HEK293 (cell line): ENCODE measurements around the gene GMPR.

ENCODE experiments used
- TCF7L2 ChIP-seq: IDR thresholded peaks from 2 replicates; pipeline ENCODE4 v1.6.1; 2011; ENCODE audit warnings: low read depth, mild to moderate bottlenecking, inconsistent platforms, low read length, moderate library complexity, borderline replicate concordance
- ZSCAN30 ChIP-seq: fragments of 450-650 bp; IDR thresholded peaks from 2 replicates; pipeline ENCODE4 v1.5.1; 2018; ENCODE audit warnings: missing biosample characterization, mild to moderate bottlenecking, missing genetic modification characterization, moderate library complexity
- TF ChIP-seq, protein P1 (sequence below): fragments of 450-650 bp; formaldehyde crosslinking; IDR thresholded peaks from 2 replicates; pipeline ENCODE4 v1.5.1; 2016; ENCODE audit warnings: missing biosample characterization, missing genetic modification characterization
- TF ChIP-seq, protein P2 (sequence below): fragments of 450-650 bp; formaldehyde crosslinking; IDR thresholded peaks from 2 replicates; pipeline ENCODE4 v1.5.1; 2016; ENCODE audit warnings: missing biosample characterization, missing genetic modification characterization, borderline replicate concordance

DNA sequence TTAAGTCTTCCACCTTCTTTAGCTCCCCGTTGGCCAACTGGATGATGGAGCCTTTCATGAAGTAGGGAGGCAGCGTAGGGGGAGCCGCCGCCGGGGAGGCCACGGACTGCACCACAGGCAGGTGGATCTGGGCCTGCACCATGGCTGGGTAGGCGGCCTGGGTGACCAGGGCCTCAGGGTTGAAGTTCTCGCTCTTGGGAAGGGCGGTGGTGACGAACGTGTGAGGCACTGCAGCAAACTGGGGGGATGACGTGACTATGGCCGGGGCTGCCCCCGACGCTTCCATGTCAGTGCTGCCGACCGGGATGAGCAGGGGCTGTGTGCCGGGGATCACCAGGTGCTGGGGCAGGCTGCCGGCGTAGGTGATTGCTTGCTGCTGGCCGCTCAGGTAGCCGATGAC is 88.1 kb downstream of the GMPR start:
- TF ChIP-seq, protein P1, sequence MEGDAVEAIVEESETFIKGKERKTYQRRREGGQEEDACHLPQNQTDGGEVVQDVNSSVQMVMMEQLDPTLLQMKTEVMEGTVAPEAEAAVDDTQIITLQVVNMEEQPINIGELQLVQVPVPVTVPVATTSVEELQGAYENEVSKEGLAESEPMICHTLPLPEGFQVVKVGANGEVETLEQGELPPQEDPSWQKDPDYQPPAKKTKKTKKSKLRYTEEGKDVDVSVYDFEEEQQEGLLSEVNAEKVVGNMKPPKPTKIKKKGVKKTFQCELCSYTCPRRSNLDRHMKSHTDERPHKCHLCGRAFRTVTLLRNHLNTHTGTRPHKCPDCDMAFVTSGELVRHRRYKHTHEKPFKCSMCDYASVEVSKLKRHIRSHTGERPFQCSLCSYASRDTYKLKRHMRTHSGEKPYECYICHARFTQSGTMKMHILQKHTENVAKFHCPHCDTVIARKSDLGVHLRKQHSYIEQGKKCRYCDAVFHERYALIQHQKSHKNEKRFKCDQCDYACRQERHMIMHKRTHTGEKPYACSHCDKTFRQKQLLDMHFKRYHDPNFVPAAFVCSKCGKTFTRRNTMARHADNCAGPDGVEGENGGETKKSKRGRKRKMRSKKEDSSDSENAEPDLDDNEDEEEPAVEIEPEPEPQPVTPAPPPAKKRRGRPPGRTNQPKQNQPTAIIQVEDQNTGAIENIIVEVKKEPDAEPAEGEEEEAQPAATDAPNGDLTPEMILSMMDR (tag by site-specific recombination), result no peak
- TF ChIP-seq TCF7L2 (no peak), ZSCAN30 (tag by site-specific recombination) (no peak)
- TF ChIP-seq, protein P2, sequence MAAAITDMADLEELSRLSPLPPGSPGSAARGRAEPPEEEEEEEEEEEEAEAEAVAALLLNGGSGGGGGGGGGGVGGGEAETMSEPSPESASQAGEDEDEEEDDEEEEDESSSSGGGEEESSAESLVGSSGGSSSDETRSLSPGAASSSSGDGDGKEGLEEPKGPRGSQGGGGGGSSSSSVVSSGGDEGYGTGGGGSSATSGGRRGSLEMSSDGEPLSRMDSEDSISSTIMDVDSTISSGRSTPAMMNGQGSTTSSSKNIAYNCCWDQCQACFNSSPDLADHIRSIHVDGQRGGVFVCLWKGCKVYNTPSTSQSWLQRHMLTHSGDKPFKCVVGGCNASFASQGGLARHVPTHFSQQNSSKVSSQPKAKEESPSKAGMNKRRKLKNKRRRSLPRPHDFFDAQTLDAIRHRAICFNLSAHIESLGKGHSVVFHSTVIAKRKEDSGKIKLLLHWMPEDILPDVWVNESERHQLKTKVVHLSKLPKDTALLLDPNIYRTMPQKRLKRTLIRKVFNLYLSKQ (tag by site-specific recombination), result no peak
